IPS DF 6.9 (cell line): ENCODE results near the gene CNGA1.

Source experiments
- DNase-seq: peaks from one replicate; pipeline ENCODE4 v3.0.0-alpha.2; 2013; ENCODE audit warnings: low read depth, low spot score
- H3K27ac ChIP-seq: one replicate; pipeline ENCODE4 v1.5.1; 2013; ENCODE audit warnings: low read length, control low read depth
- H3K27me3 ChIP-seq: 2 replicates; pipeline ENCODE4 v1.6.1; 2013; ENCODE audit warnings: mild to moderate bottlenecking, low read length; ENCODE audit not compliant: control insufficient read depth, insufficient read depth
- H3K36me3 ChIP-seq: 2 replicates; pipeline ENCODE4 v1.6.1; 2013; ENCODE audit warnings: low read length; ENCODE audit not compliant: control insufficient read depth, insufficient read depth
- H3K4me1 ChIP-seq: 2 replicates; pipeline ENCODE4 v1.6.1; 2013; ENCODE audit warnings: low read length; ENCODE audit not compliant: control insufficient read depth, insufficient read depth
- H3K4me3 ChIP-seq: 2 replicates; pipeline ENCODE4 v1.5.1; 2013; ENCODE audit warnings: mild to moderate bottlenecking, low read length
- H3K9me3 ChIP-seq: 2 replicates; pipeline ENCODE4 v1.6.1; 2013; ENCODE audit warnings: low read length, inconsistent platforms; ENCODE audit not compliant: control insufficient read depth, insufficient read depth
- WGBS: extraction: QIAGEN DNeasy Blood & Tissue Kit; methylation state at CpG from one replicate; pipeline ENCODE4 v1.1.7; 2013; ENCODE audit warnings: mixed read lengths, missing lambda C conversion rate; ENCODE audit not compliant: insufficient read length, insufficient coverage; 5-methylcytosine and 5-hydroxymethylcytosine counted together

Gene CNGA1

DNA sequence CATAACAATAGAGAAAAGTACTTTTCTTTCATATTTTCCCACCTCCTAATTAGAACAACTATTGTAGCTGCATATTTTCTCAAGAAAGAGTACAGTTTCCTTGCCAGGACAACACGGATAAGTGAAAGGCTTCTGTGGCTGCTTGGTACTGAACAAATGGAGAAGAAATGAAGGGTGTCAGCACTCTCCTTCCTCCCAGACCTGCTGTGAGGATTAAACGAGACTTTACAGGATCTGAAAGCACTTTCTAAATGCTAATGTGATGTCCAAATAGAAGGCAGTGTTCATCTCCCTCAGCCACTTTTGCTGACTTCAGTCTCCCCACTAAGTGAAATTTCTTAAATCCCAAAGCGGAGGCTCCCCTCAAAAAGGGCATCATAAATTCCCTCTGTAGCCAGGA is 14.0 kb upstream of the CNGA1 start:
- H3K4me3 ChIP-seq: no peak overlapping the region
- no peaks in the 10 kb centered on the region for H3K36me3 ChIP-seq
- no CpG with 5 or more reads among the region's 3 CpGs for WGBS
- no peak for DNase-seq
- H3K9me3 ChIP-seq: no peaks in the 10 kb centered on the region
- no peaks in the 10 kb centered on the region for H3K27me3 ChIP-seq
- no peak overlapping the region for H3K27ac ChIP-seq
- H3K4me1 ChIP-seq: peaks cover 2% of the 10 kb centered on the region; the same call in 1 of the 2 replicates

DNA sequence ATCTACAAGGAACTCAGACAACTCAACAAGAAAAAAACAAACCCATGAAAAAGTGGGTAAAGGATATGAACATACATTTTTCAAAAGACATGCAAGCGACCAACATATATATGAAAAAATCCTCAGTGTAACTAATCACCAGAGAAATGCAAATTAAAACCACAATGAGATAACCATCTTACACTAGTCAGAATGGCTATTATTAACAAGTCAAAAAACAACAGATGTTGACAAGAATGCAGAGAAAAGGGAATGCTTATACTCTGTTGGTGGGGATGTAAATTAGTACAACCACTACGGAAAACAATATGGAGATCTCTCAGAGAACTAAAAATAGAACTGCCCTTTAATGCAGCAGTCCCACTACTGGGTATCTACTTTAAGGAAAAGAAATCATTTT is 12.2 kb upstream of the CNGA1 start:
- Histone ChIP-seq H3K9me3 (no peaks in the 10 kb centered on the region), H3K4me1 (peaks cover 2% of the 10 kb centered on the region; the same call in 1 of the 2 replicates), H3K36me3 (no peaks in the 10 kb centered on the region), H3K27me3 (no peaks in the 10 kb centered on the region), H3K27ac (no peak overlapping the region), H3K4me3 (no peak overlapping the region)
- no CpG with 5 or more reads among the region's 2 CpGs for WGBS
- no peak for DNase-seq

GRCh38 chr4:48027653-48028052 is 11.2 kb upstream of the CNGA1 start:
- no peak overlapping the region for H3K4me3 ChIP-seq
- no peaks in the 10 kb centered on the region for H3K27me3 ChIP-seq
- peaks cover 2% of the 10 kb centered on the region; the same call in 1 of the 2 replicates for H3K4me1 ChIP-seq
- no peak overlapping the region for H3K27ac ChIP-seq
- H3K9me3 ChIP-seq: no peaks in the 10 kb centered on the region
- no peaks in the 10 kb centered on the region for H3K36me3 ChIP-seq
- no peak for DNase-seq

DNA sequence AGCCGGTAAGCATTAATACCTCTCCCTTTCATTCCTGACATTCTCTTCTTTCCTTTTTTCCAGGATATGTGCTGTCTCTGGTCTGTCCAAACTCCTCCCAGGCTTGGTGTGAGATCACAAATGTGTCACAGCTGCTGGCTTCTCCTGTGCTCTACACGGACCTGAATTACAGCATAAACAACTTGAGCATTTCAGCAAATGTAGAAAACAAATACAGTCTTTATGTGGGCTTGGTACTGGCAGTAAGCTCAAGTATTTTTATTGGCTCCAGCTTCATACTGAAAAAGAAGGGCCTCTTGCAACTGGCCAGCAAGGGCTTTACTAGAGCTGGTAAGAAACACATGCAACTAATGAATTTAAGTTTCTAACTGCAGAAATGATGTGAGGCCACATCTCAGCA is 8.5 kb upstream of the CNGA1 start:
- peaks cover 2% of the 10 kb centered on the region; the same call in 1 of the 2 replicates for H3K4me1 ChIP-seq
- H3K27me3 ChIP-seq: no peaks in the 10 kb centered on the region
- H3K36me3 ChIP-seq: no peaks in the 10 kb centered on the region
- WGBS: no CpG with 5 or more reads among the region's 2 CpGs
- no peak overlapping the region for H3K4me3 ChIP-seq
- H3K9me3 ChIP-seq: no peaks in the 10 kb centered on the region
- no peak for DNase-seq
- H3K27ac ChIP-seq: no peak overlapping the region

DNA sequence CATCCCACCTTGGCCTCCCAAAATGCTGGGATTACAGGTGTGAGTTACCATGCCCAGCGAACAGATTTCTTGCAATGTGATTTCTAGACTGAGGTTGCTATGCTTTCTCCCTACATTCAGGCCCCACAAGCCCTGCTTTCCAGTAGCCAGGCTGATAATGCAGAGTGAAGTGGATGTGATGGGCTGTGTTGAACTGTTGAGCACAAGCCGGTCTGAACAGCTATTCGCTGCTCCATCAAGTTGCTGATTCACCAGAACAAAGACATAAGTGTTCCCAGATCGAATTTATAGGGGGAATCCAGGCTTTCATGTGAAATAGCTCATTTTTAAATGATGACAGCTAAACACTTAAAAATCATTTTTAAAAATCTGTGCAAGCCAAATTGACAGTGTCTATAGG is 8.0 kb upstream of the CNGA1 start:
- no peak overlapping the region for H3K4me3 ChIP-seq
- no peak for DNase-seq
- peaks cover 2% of the 10 kb centered on the region; the same call in 1 of the 2 replicates for H3K4me1 ChIP-seq
- H3K27ac ChIP-seq: no peak overlapping the region
- no peaks in the 10 kb centered on the region for H3K27me3 ChIP-seq
- H3K36me3 ChIP-seq: no peaks in the 10 kb centered on the region
- no peaks in the 10 kb centered on the region for H3K9me3 ChIP-seq
- WGBS: no CpG with 5 or more reads among the region's 4 CpGs

GRCh38 chr4:48022192-48022799 is 5.8 kb upstream of the CNGA1 start:
- Histone ChIP-seq H3K27me3 (peaks cover 1% of the 10 kb centered on the region), H3K27ac (no peak overlapping the region), H3K9me3 (no peaks in the 10 kb centered on the region), H3K4me3 (no peak overlapping the region), H3K4me1 (no peaks in the 10 kb centered on the region), H3K36me3 (no peaks in the 10 kb centered on the region)
- WGBS: 100% methylated on average over 1 of the region's 3 CpGs
- DNase-seq: no peak

DNA sequence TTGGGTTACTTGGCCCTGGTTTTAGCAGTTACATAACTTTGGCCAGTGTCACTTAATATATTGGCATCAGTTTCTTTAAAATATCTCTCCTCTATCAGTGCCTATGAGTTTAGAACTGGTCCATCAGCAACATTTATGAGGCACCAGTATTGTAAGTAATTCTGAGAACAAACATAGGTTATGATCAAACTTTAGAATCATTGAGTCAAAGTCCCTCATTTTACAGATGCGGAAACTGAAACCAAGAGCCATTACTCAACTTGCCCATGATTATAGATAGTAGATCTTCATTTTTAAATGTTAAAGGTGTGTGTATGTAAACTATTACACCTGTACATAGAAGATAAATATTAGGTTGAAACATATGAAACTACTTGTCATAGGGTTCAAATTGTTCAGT is 4.6 kb upstream of the CNGA1 start:
- WGBS: no CpG with 5 or more reads among the region's 1 CpG
- Histone ChIP-seq H3K9me3 (no peaks in the 10 kb centered on the region), H3K36me3 (no peaks in the 10 kb centered on the region), H3K27me3 (peaks cover 1% of the 10 kb centered on the region), H3K4me3 (no peak overlapping the region), H3K27ac (no peak overlapping the region), H3K4me1 (no peaks in the 10 kb centered on the region)
- no peak for DNase-seq

GRCh38 chr4:48018112-48018511 is 1.6 kb upstream of the CNGA1 start:
- no peak overlapping the region for H3K4me3 ChIP-seq
- H3K27me3 ChIP-seq: peaks cover 1% of the 10 kb centered on the region
- H3K36me3 ChIP-seq: no peaks in the 10 kb centered on the region
- no peak for DNase-seq
- no peaks in the 10 kb centered on the region for H3K4me1 ChIP-seq
- no CpG with 5 or more reads among the region's 2 CpGs for WGBS
- H3K9me3 ChIP-seq: no peaks in the 10 kb centered on the region
- no peak overlapping the region for H3K27ac ChIP-seq

GRCh38 chr4:48017108-48017571 is 659 bp upstream of the CNGA1 start:
- no peak for DNase-seq
- Histone ChIP-seq H3K27ac (no peak overlapping the region), H3K27me3 (peaks cover 1% of the 10 kb centered on the region), H3K4me3 (peak overlapping the region; percentile 61; the same call in 1 of the 2 replicates), H3K4me1 (no peaks in the 10 kb centered on the region), H3K36me3 (no peaks in the 10 kb centered on the region), H3K9me3 (no peaks in the 10 kb centered on the region)
- WGBS: no CpG with 5 or more reads among the region's 35 CpGs

DNA sequence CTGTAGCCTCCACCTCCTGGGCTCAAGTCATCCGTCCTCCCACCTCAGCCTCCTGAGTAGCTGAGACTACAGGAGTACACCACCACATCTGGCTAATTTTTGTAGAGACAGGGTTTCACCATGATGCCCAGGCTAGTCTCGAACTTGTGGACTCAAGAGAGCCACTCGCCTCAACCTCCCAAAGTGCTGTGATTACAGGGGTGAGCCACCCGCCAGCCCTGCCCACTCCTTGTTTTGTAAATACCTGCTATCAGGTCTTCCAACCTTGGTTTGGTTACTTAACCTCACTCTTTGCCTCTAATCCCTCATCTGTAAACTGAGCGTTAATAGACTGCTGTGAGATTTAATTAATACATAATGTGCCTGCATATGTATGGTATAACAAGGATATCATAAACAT is 803 bp downstream of the CNGA1 start:
- Histone ChIP-seq H3K9me3 (no peaks in the 10 kb centered on the region), H3K4me1 (no peaks in the 10 kb centered on the region), H3K27ac (no peak overlapping the region), H3K4me3 (no peak overlapping the region), H3K36me3 (no peaks in the 10 kb centered on the region), H3K27me3 (peaks cover 1% of the 10 kb centered on the region)
- no CpG with 5 or more reads among the region's 5 CpGs for WGBS
- DNase-seq: no peak

DNA sequence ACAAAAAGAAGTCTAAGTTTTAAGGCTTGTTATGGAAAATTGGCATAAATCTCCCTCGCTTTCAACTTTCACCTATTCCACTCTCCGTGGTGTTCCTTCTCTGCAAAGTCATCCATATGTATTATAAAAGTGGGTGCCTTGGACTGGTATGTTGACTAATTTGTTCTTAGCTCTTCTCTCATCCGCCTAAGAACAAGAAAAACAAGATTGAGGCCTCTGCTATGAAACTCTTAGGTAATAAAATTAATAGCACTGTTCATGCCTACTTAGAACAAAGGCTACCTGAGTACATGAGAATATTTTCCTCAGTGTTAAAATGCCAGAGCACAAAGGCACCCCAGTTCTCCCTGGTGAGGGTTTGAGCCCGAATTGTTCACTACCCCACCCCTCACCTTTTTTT is 1.3 kb downstream of the CNGA1 start:
- no peak overlapping the region for H3K27ac ChIP-seq
- no peak for DNase-seq
- H3K9me3 ChIP-seq: no peaks in the 10 kb centered on the region
- no peaks in the 10 kb centered on the region for H3K36me3 ChIP-seq
- H3K4me3 ChIP-seq: no peak overlapping the region
- WGBS: no CpG with 5 or more reads among the region's 4 CpGs
- H3K27me3 ChIP-seq: peaks cover 1% of the 10 kb centered on the region
- no peaks in the 10 kb centered on the region for H3K4me1 ChIP-seq
